ENCODE results near the gene CCDC88C. TPM values are rescaled to one million over a fixed set of nuclear protein-coding genes. Genes with fewer than 3 reads are reported as not detected.
A peak's percentile ranks its signal among the peaks of the same experiment; 100 is the strongest.

Gene CCDC88C
- total and polyA plus RNA-seq, 2 donors (not counting 3 experiments of a cell fraction or from before 2014, with no cell fraction given): 11.4 to 52.1 TPM

- Histone ChIP-seq H3K9ac (replicated peaks; ENCODE audit: extremely low read depth, insufficient read depth, low read length) (peak overlapping the region; percentile 4), H3K79me2 (ENCODE audit: control insufficient read depth, insufficient read depth, low read length) (peaks cover 2% of the 10 kb centered on the region), H3K27ac (ENCODE audit: insufficient read depth, low read depth, low read length) (peak overlapping the region; percentile 29), H3K4me1 (ENCODE audit: control insufficient read depth, extremely low read depth, insufficient read depth, low read length) (peaks cover 56% of the 10 kb centered on the region), H3K36me3 (ENCODE audit: control insufficient read depth in 2 of 2, extremely low read depth in 1 of 2, insufficient read depth in 2 of 2, low read length in 2 of 2) (no peaks in the 10 kb centered on the region), H2AFZ (ENCODE audit: low read depth, low read length) (no peak overlapping the region), H3K9me3 (replicated peaks; ENCODE audit: control insufficient read depth, insufficient read depth, low read length) (no peaks in the 10 kb centered on the region), H4K20me1 (replicated peaks; ENCODE audit: control insufficient read depth, extremely low read depth, insufficient read depth, low read length) (no peaks in the 10 kb centered on the region), H3K27me3 (ENCODE audit: control insufficient read depth in 2 of 2, insufficient read depth in 2 of 2, low read length in 2 of 2) (no peaks in the 10 kb centered on the region), H3K9me1 (replicated peaks; ENCODE audit: control insufficient read depth, extremely low read depth, insufficient read depth, low read length) (no peaks in the 10 kb centered on the region), H3K4me3 (replicated peaks in 1 of 3; ENCODE audit: insufficient read depth in 1 of 3, low read depth in 1 of 3, low read length in 3 of 3) (peak overlapping the region in 1 of 3 experiments; percentile 25), H3K4me2 (ENCODE audit: insufficient read depth, low read length) (peak overlapping the region; percentile 60)
- intact Hi-C loops (cut with micrococcal nuclease) (loop anchor here (1.0 to 2.0 kb wide), 2 partner anchors 29 to 49 kb away; no protein-coding TSS in a partner anchor), dilution Hi-C loops (cut with MboI; ENCODE audit: extremely low pct_ligation_motif_present, low sequenced_read_pairs) (no loop called here)
- TF ChIP-seq MYC (IDR thresholded peaks at IDR 0.05; ENCODE audit: low read depth, low read length): no peak
- no peak for TF ChIP-seq POLR2A (IDR thresholded peaks at IDR 0.05; ENCODE audit: low read depth, low read length)
- TF ChIP-seq CTCF (IDR thresholded peaks at IDR 0.05; ENCODE audit: extremely low read depth in 1 of 2, insufficient read depth in 1 of 2, low read depth in 1 of 2, low read length in 2 of 2): no peak
- TF ChIP-seq GATA2 (IDR thresholded peaks at IDR 0.05; ENCODE audit: insufficient read depth, insufficient read length, low read depth, low read length): peak; percentile 98
- no peak for TF ChIP-seq EZH2 (IDR thresholded peaks at IDR 0.05; ENCODE audit: borderline replicate concordance, low read depth, low read length, severe bottlenecking)
- no peak for TF ChIP-seq JUN (IDR thresholded peaks at IDR 0.05; ENCODE audit: borderline replicate concordance, insufficient read depth, insufficient read length, low read depth)
- no peak for TF ChIP-seq MAX (IDR thresholded peaks at IDR 0.05; ENCODE audit: insufficient read depth, insufficient read length)
- peak; percentile 45 for TF ChIP-seq POLR2AphosphoS5 (IDR thresholded peaks at IDR 0.05; ENCODE audit: insufficient read depth, low read depth, low read length)
- TF ChIP-seq FOS (IDR thresholded peaks at IDR 0.05; ENCODE audit: borderline replicate concordance, insufficient read depth, low read length): peak; percentile 46
- ChIA-PET CTCF (interaction anchor here (0.8 to 1.5 kb wide), 4 partner anchors 9 to 50 kb away, joined by 3 to 6 read pairs (median 3); no protein-coding TSS in a partner anchor), POLR2A (interaction anchor here (0.8 kb wide), 1 partner anchor 17 kb away, joined by 3 read pairs; no protein-coding TSS in a partner anchor)
- no TSS peak for BruUV-seq (replicated peaks)
- peak; percentile 63 for DNase-seq (ENCODE audit: low read depth, low spot score)
- FAIRE-seq: peak; percentile 92
Measured at GRCh38 chr14:91373591-91374254, 43.9 kb downstream of the CCDC88C start.

Data from endothelial cell of umbilical vein (primary cell).